DMS 273 (cell line): ENCODE measurements around the gene NDUFV3.
"Not testable (repeated sequence)": the region's sequence is repeated elsewhere in the genome, so short reads cannot be mapped to it uniquely, and the experiment has no call there.

ENCODE experiments used
- DNase-seq: peaks from one replicate; lab custom pipeline; 2025; ENCODE audit not compliant: unreplicated experiment; lab: John Stamatoyannopoulos, UW

NDUFV3 gene

GRCh38 chr21:42933137-42933970 lies 40.2 kb downstream of the NDUFV3 start:
- not testable (repeated sequence) for DNase-seq

- not testable (repeated sequence) for DNase-seq
Observed at GRCh38 chr21:42933973-42934372, 40.9 kb downstream of the NDUFV3 start.

GRCh38 chr21:42936360-42936759 lies 43.3 kb downstream of the NDUFV3 start:
- not testable (repeated sequence) for DNase-seq

GRCh38 chr21:42937034-42937940 lies 44.2 kb downstream of the NDUFV3 start:
- not testable (repeated sequence) for DNase-seq

- no peak for DNase-seq
Observed at GRCh38 chr21:42937960-42938605, 45.0 kb downstream of the NDUFV3 start.

GRCh38 chr21:42938606-42938995 lies 45.5 kb downstream of the NDUFV3 start:
- DNase-seq: not testable (repeated sequence)

- DNase-seq: peak; percentile 83
Observed at GRCh38 chr21:42939582-42940413, 46.7 kb downstream of the NDUFV3 start.

- DNase-seq: no peak
Observed at GRCh38 chr21:42941696-42942085, 48.6 kb downstream of the NDUFV3 start.

- no peak for DNase-seq
Observed at GRCh38 chr21:42942244-42942643, 49.1 kb downstream of the NDUFV3 start.

- DNase-seq: not testable (repeated sequence)
Observed at GRCh38 chr21:42949094-42949755, 56.1 kb downstream of the NDUFV3 start.

GRCh38 chr21:42951193-42951592 lies 58.1 kb downstream of the NDUFV3 start:
- not testable (repeated sequence) for DNase-seq

GRCh38 chr21:42956824-42957630 lies 63.9 kb downstream of the NDUFV3 start:
- DNase-seq: no peak

GRCh38 chr21:42958122-42958521 lies 65.0 kb downstream of the NDUFV3 start:
- DNase-seq: not testable (repeated sequence)

- DNase-seq: no peak
Observed at GRCh38 chr21:42959728-42960127, 66.6 kb downstream of the NDUFV3 start.

GRCh38 chr21:42962380-42963007 lies 69.4 kb downstream of the NDUFV3 start:
- DNase-seq: no peak
